H9 (cell line): ENCODE data around the gene NTMT1. TPM values are rescaled to one million over a fixed set of nuclear protein-coding genes. Genes with fewer than 3 reads are reported as not detected.

Source experiments
- DNase-seq: peaks from one replicate; pipeline ENCODE4 v3.0.0-alpha.2; 2017
- H2AFZ ChIP-seq: one replicate; pipeline ENCODE4 v1.6.1; 2013; ENCODE audit warnings: mild to moderate bottlenecking, low read length, control low read depth, moderate library complexity
- H2AK5ac ChIP-seq: 2 replicates; pipeline ENCODE4 v1.6.1; 2013; ENCODE audit warnings: low read length, control low read depth, mixed read lengths; ENCODE audit not compliant: insufficient read length
- H2BK120ac ChIP-seq: one replicate; pipeline ENCODE4 v1.6.1; 2013; ENCODE audit warnings: low read depth, mild to moderate bottlenecking, low read length, control low read depth, inconsistent platforms; ENCODE audit not compliant: poor library complexity, severe bottlenecking
- H2BK12ac ChIP-seq: 2 replicates; pipeline ENCODE4 v1.6.1; 2013; ENCODE audit warnings: low read length, control low read depth, mixed read lengths, low read depth; ENCODE audit not compliant: insufficient read length
- H2BK15ac ChIP-seq: 2 replicates; pipeline ENCODE4 v1.6.1; 2013; ENCODE audit warnings: low read depth, low read length, control low read depth
- H2BK20ac ChIP-seq: one replicate; pipeline ENCODE4 v1.6.1; 2013; ENCODE audit warnings: low read depth, mild to moderate bottlenecking, low read length, control low read depth, inconsistent platforms; ENCODE audit not compliant: poor library complexity, severe bottlenecking
- H2BK5ac ChIP-seq: 2 replicates; pipeline ENCODE4 v1.6.1; 2013; ENCODE audit warnings: low read length, control low read depth, mixed read lengths; ENCODE audit not compliant: insufficient read length
- H3K14ac ChIP-seq: 2 replicates; pipeline ENCODE4 v1.6.1; 2013; ENCODE audit warnings: low read length, control low read depth; ENCODE audit not compliant: insufficient read depth
- H3K18ac ChIP-seq: 2 replicates; pipeline ENCODE4 v1.6.1; 2013; ENCODE audit warnings: low read depth, mild to moderate bottlenecking, mixed read lengths, low read length, control low read depth; ENCODE audit not compliant: insufficient read length
- H3K23ac ChIP-seq: 2 replicates; pipeline ENCODE4 v1.6.1; 2013; ENCODE audit warnings: low read length, control low read depth, mixed read lengths, low read depth; ENCODE audit not compliant: insufficient read length
- H3K23me2 ChIP-seq: 2 replicates; pipeline ENCODE4 v1.6.1; 2013; ENCODE audit warnings: low read depth, mild to moderate bottlenecking, mixed read lengths, low read length, control low read depth; ENCODE audit not compliant: insufficient read length, poor library complexity, severe bottlenecking
- H3K27ac ChIP-seq: 2 replicates; pipeline ENCODE4 v1.5.1; 2013; ENCODE audit warnings: low read length, control low read depth, mixed read lengths, low read depth; ENCODE audit not compliant: insufficient read length
- H3K27me3 ChIP-seq: 2 replicates; pipeline ENCODE4 v1.6.1; 2013; ENCODE audit warnings: low read length, control low read depth, inconsistent platforms; ENCODE audit not compliant: insufficient read depth
- H3K4ac ChIP-seq: 2 replicates; pipeline ENCODE4 v1.6.1; 2013; ENCODE audit warnings: low read depth, mild to moderate bottlenecking, control low read depth, inconsistent platforms, low read length, moderate library complexity
- H3K4me1 ChIP-seq: 2 replicates; pipeline ENCODE4 v1.6.1; 2013; ENCODE audit warnings: low read length, control low read depth, inconsistent platforms; ENCODE audit not compliant: insufficient read depth
- H3K4me2 ChIP-seq: 2 replicates; pipeline ENCODE4 v1.6.1; 2013; ENCODE audit warnings: low read length, control low read depth, mixed read lengths; ENCODE audit not compliant: insufficient read length, insufficient read depth
- H3K56ac ChIP-seq: 2 replicates; pipeline ENCODE4 v1.6.1; 2013; ENCODE audit warnings: low read depth, mild to moderate bottlenecking, mixed read lengths, low read length, control low read depth; ENCODE audit not compliant: insufficient read length
- H3K79me1 ChIP-seq: 2 replicates; pipeline ENCODE4 v1.6.1; 2013; ENCODE audit warnings: low read depth, mild to moderate bottlenecking, moderate library complexity, low read length, control low read depth, inconsistent platforms; ENCODE audit not compliant: insufficient read depth, poor library complexity, severe bottlenecking
- H3K79me2 ChIP-seq: 2 replicates; pipeline ENCODE4 v1.6.1; 2013; ENCODE audit warnings: low read length, control low read depth, inconsistent platforms; ENCODE audit not compliant: insufficient read depth
- H3K9ac ChIP-seq: 2 replicates; pipeline ENCODE4 v1.6.1; 2013; ENCODE audit warnings: low read length, control low read depth, mixed read lengths; ENCODE audit not compliant: insufficient read length; ENCODE audit errors: extremely low read depth
- H3K9me3 ChIP-seq: one replicate; pipeline ENCODE4 v1.6.1; 2013; ENCODE audit warnings: low read depth, low read length, inconsistent platforms; ENCODE audit not compliant: control insufficient read depth
- H3T11ph ChIP-seq: one replicate; pipeline ENCODE4 v1.6.1; 2013; ENCODE audit warnings: mild to moderate bottlenecking, low read length, control low read depth, inconsistent platforms
- H4K20me1 ChIP-seq: one replicate; pipeline ENCODE4 v1.6.1; 2013; ENCODE audit not compliant: control insufficient read depth, insufficient read length, insufficient read depth
- H4K5ac ChIP-seq: 2 replicates; pipeline ENCODE4 v1.6.1; 2013; ENCODE audit warnings: low read depth, mild to moderate bottlenecking, mixed read lengths, low read length, control low read depth; ENCODE audit not compliant: insufficient read length
- H4K8ac ChIP-seq: replicated peaks from 2 replicates; pipeline ENCODE4 v1.6.1; 2013; ENCODE audit warnings: low read length, control low read depth, mixed read lengths, low read depth; ENCODE audit not compliant: insufficient read length
- H4K91ac ChIP-seq: 2 replicates; pipeline ENCODE4 v1.6.1; 2013; ENCODE audit warnings: low read depth, mild to moderate bottlenecking, moderate library complexity, mixed read lengths, low read length, control low read depth; ENCODE audit not compliant: insufficient read length
- H3K27ac Mint-ChIP-seq, 3 experiments: 2 replicates in 2 of 3; 3 replicates in 1 of 3; pipeline ENCODE4 v1.8.0; 2020 to 2021; ENCODE audit warnings: mixed read lengths in 3 of 3, mild to moderate bottlenecking in 1 of 3, moderate library complexity in 1 of 3
- H3K27me3 Mint-ChIP-seq: 2 replicates; pipeline ENCODE4 v1.8.0; 2021; ENCODE audit warnings: low read depth, mild to moderate bottlenecking, moderate library complexity, mixed read lengths
- H3K36me3 Mint-ChIP-seq, 3 experiments: 2 replicates in 2 of 3; 3 replicates in 1 of 3; pipeline ENCODE4 v1.8.0; 2020 to 2021; ENCODE audit warnings: low read depth in 3 of 3, mixed read lengths in 3 of 3; ENCODE audit not compliant: insufficient read depth in 1 of 3
- H3K4me1 Mint-ChIP-seq, 2 experiments: 2 replicates each; pipeline ENCODE4 v1.8.0; 2020; ENCODE audit warnings: mixed read lengths in 2 of 2
- H3K4me3 Mint-ChIP-seq, 2 experiments: 2 replicates in 1 of 2; 3 replicates in 1 of 2; pipeline ENCODE4 v1.8.0; 2020 to 2021; ENCODE audit warnings: mild to moderate bottlenecking in 2 of 2, mixed read lengths in 2 of 2, moderate library complexity in 1 of 2
- H3K9me3 Mint-ChIP-seq, 2 experiments: 2 replicates in 1 of 2; 3 replicates in 1 of 2; pipeline ENCODE4 v1.8.0; 2020; ENCODE audit warnings: mild to moderate bottlenecking in 2 of 2, mixed read lengths in 2 of 2, moderate library complexity in 1 of 2
- CTCF ChIP-seq: fragments of 200-600 bp; sonication (generic); conservative IDR thresholded peaks from 3 replicates; pipeline ENCODE4 v1.8.0; 2021; ENCODE audit warnings: antibody characterized with exemption, mild to moderate bottlenecking
- WGBS: extraction: QIAGEN DNeasy Blood & Tissue Kit; methylation state at CpG from one replicate; pipeline ENCODE4 v1.1.7; 2013; ENCODE audit warnings: missing lambda C conversion rate, low lambda C conversion rate, mixed read lengths; ENCODE audit not compliant: insufficient read length; ENCODE audit errors: extremely low coverage; 5-methylcytosine and 5-hydroxymethylcytosine counted together
- total RNA-seq: library from RNA; stranded (reverse); gene quantifications from 2 replicates; pipeline ENCODE4 v1.2.1, GENCODE V29; 2021

Gene NTMT1
- total RNA-seq, 1 experiment from 2014 or later = 57.9 TPM

DNA sequence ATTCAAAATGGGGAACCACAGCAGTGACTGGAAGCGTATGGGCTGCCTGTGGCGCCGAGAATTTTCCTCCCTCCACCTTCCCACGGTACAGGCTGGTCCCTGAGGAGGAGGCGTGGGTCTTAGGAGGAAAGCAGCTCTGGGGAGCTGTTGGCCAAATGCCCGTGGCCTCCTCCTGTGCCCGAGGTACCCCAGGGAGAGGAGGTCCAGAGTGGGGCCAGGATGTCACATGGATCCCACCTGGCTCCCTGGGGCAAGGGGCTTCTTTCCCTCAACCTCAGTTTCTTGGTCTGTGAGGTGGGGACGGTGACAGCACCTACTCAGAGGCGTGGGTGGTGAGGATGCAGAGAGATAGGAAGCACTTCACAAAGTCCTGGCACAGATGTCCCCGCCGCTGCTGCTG, 56.0 kb downstream of the NTMT1 start:
- WGBS = no CpG with 5 or more reads among the region's 11 CpGs
- Histone ChIP-seq H3K9ac (no peak overlapping the region), H3K79me2 (no peaks in the 10 kb centered on the region), H3K4me1 (no peaks in the 10 kb centered on the region), H3K56ac (no peak overlapping the region), H3K27me3 (no peaks in the 10 kb centered on the region), H3K4me2 (no peak overlapping the region), H3K4ac (no peak overlapping the region), H3K14ac (peak overlapping the region; percentile 53; the same call in 1 of the 2 replicates), H4K5ac (no peak overlapping the region), H2BK15ac (no peak overlapping the region), H2AK5ac (no peak overlapping the region), H2BK20ac (no peak overlapping the region), H2BK12ac (no peak overlapping the region), H3K27ac (no peak overlapping the region), H3K9me3 (no peaks in the 10 kb centered on the region), H2AFZ (no peak overlapping the region), H3K79me1 (no peaks in the 10 kb centered on the region), H3K18ac (no peak overlapping the region), H2BK5ac (no peak overlapping the region), H3T11ph (no peak overlapping the region), H4K20me1 (no peaks in the 10 kb centered on the region), H3K23ac (no peak overlapping the region), H3K23me2 (no peaks in the 10 kb centered on the region), H4K91ac (no peak overlapping the region), H4K8ac (no peak overlapping the region), H2BK120ac (no peak overlapping the region)
- no peaks in the 10 kb centered on the region for H3K9me3 Mint-ChIP-seq
- no peak overlapping the region for H3K27ac Mint-ChIP-seq
- no peak for DNase-seq
- no peak for TF ChIP-seq CTCF
- H3K4me1 Mint-ChIP-seq = peaks cover 8 to 40% of the 10 kb centered on the region in 2 experiments; a peak in 3 of 4 replicates
- H3K36me3 Mint-ChIP-seq = no peaks in the 10 kb centered on the region
- peaks cover 6% of the 10 kb centered on the region for H3K27me3 Mint-ChIP-seq
- no peak overlapping the region for H3K4me3 Mint-ChIP-seq
